SK-N-SH (cell line): ENCODE measurements around the gene TBK1.

Experiments
- CTCF ChIP-seq: fragments of 200-600 bp; sonication (generic); IDR thresholded peaks from 2 replicates; pipeline ENCODE4 v1.6.1; 2017; ENCODE audit warnings: antibody characterized with exemption, mild to moderate bottlenecking, moderate library complexity
- EP300 ChIP-seq, 2 experiments: IDR thresholded peaks; 2 replicates each; pipeline versions ENCODE4 v1.4.0 to v1.6.1; 2012; ENCODE audit warnings: borderline replicate concordance in 1 of 2, low read depth in 1 of 2, low read length in 1 of 2
- EZH2phosphoT487 ChIP-seq: fragments of 200-600 bp; sonication (generic); IDR thresholded peaks from 2 replicates; pipeline ENCODE4 v1.6.1; 2017; ENCODE audit warnings: low read depth, mixed run types, mild to moderate bottlenecking, antibody characterized with exemption, moderate library complexity, borderline replicate concordance
- FOXJ3 ChIP-seq: sonication (generic); formaldehyde crosslinking; IDR thresholded peaks from 2 replicates; pipeline ENCODE4 v1.5.1; 2020; ENCODE audit warnings: mild to moderate bottlenecking, missing genetic modification reagents
- GABPA ChIP-seq: IDR thresholded peaks from 2 replicates; pipeline ENCODE4 v1.4.0; 2012; ENCODE audit warnings: low read depth, mild to moderate bottlenecking
- POLR2AphosphoS5 ChIP-seq: IDR thresholded peaks from 2 replicates; pipeline ENCODE4 v1.6.1; 2012; ENCODE audit warnings: low read depth, low read length
- USF2 ChIP-seq: fragments of 150-350 bp; IDR thresholded peaks from 2 replicates; pipeline ENCODE4 v1.6.1; 2017; ENCODE audit warnings: antibody characterized with exemption, low read length, low read depth, borderline replicate concordance

- no peak for TF ChIP-seq EP300 (IDR thresholded peaks at IDR 0.05; ENCODE audit: borderline replicate concordance in 1 of 2, low read depth in 1 of 2, low read length in 1 of 2)
- TF ChIP-seq CTCF = no peak
- no peak for TF ChIP-seq GABPA
- no peak for TF ChIP-seq POLR2AphosphoS5
- no peak for TF ChIP-seq USF2
- TF ChIP-seq EZH2phosphoT487 = no peak
- TF ChIP-seq FOXJ3 (CRISPR knock-in tag) = no peak
These were observed 18.6 kb downstream of the TBK1 start for GRCh38 chr12:64470495-64470894.
